Activated gamma-delta T cell treated with Interleukin-2 at 50 U/mL for 16 hours (primary cell): ENCODE results near the gene PRG2.
"Not testable (repeated sequence)": the region's sequence is repeated elsewhere in the genome, so short reads cannot be mapped to it uniquely, and the experiment has no call there.

Experiments
- DNase-seq: peaks from one replicate; pipeline ENCODE4 v3.0.0-alpha.2; 2020

Gene PRG2

GRCh38 chr11:57418131-57418530 lies 27.7 kb upstream of the PRG2 start:
- no peak for DNase-seq

- no peak for DNase-seq
Measured at GRCh38 chr11:57417056-57417455, 26.6 kb upstream of the PRG2 start.

GRCh38 chr11:57416436-57416835 lies 26.0 kb upstream of the PRG2 start:
- DNase-seq, result no peak

GRCh38 chr11:57414612-57415212 lies 24.3 kb upstream of the PRG2 start:
- DNase-seq, result no peak

GRCh38 chr11:57413681-57414080 lies 23.2 kb upstream of the PRG2 start:
- DNase-seq, result no peak

- no peak for DNase-seq
Measured at GRCh38 chr11:57410287-57410686, 19.8 kb upstream of the PRG2 start.

GRCh38 chr11:57409321-57410100 lies 19.1 kb upstream of the PRG2 start:
- DNase-seq, result no peak

- no peak for DNase-seq
Measured at GRCh38 chr11:57408771-57409170, 18.3 kb upstream of the PRG2 start.

GRCh38 chr11:57407941-57408475 lies 17.6 kb upstream of the PRG2 start:
- no peak for DNase-seq

- no peak for DNase-seq
Measured at GRCh38 chr11:57407010-57407920, 16.8 kb upstream of the PRG2 start.

- no peak for DNase-seq
Measured at GRCh38 chr11:57406337-57406904, 16.0 kb upstream of the PRG2 start.

- no peak for DNase-seq
Measured at GRCh38 chr11:57405271-57405860, 14.9 kb upstream of the PRG2 start.

GRCh38 chr11:57403802-57404147 lies 13.3 kb upstream of the PRG2 start:
- DNase-seq, result no peak

- DNase-seq, result not testable (repeated sequence)
Measured at GRCh38 chr11:57403003-57403801, 12.8 kb upstream of the PRG2 start.

GRCh38 chr11:57402188-57403002 lies 11.9 kb upstream of the PRG2 start:
- no peak for DNase-seq

GRCh38 chr11:57399972-57400578 lies 9.6 kb upstream of the PRG2 start:
- DNase-seq, result no peak

GRCh38 chr11:57399221-57399620 lies 8.8 kb upstream of the PRG2 start:
- no peak for DNase-seq

GRCh38 chr11:57397394-57397990 lies 7.0 kb upstream of the PRG2 start:
- no peak for DNase-seq

GRCh38 chr11:57396744-57397143 lies 6.3 kb upstream of the PRG2 start:
- no peak for DNase-seq
